NCI-H2029 treated with DMSO at 0.1 percent for 48 hours (cell line): ENCODE data around the gene KIFC1.

ENCODE experiments used
- DNase-seq: peaks from one replicate; lab custom pipeline; 2025; lab: John Stamatoyannopoulos, UW

KIFC1 gene

GRCh38 chr6:33425668-33426577 lies 34.3 kb downstream of the KIFC1 start:
- DNase-seq: peak; percentile 53

- DNase-seq: no peak
These were observed 35.2 kb downstream of the KIFC1 start for GRCh38 chr6:33426590-33427511.

GRCh38 chr6:33427585-33428223 lies 36.1 kb downstream of the KIFC1 start:
- no peak for DNase-seq

GRCh38 chr6:33428224-33428965 lies 36.8 kb downstream of the KIFC1 start:
- no peak for DNase-seq

- DNase-seq: no peak
These were observed 37.5 kb downstream of the KIFC1 start for GRCh38 chr6:33428966-33429749.

GRCh38 chr6:33429750-33430052 lies 38.1 kb downstream of the KIFC1 start:
- DNase-seq: no peak

- no peak for DNase-seq
These were observed 38.7 kb downstream of the KIFC1 start for GRCh38 chr6:33430334-33430733.

GRCh38 chr6:33430991-33431879 lies 39.6 kb downstream of the KIFC1 start:
- no peak for DNase-seq

GRCh38 chr6:33431880-33432541 lies 40.4 kb downstream of the KIFC1 start:
- DNase-seq: no peak

GRCh38 chr6:33432546-33432945 lies 40.9 kb downstream of the KIFC1 start:
- no peak for DNase-seq

- DNase-seq: no peak
These were observed 41.4 kb downstream of the KIFC1 start for GRCh38 chr6:33433001-33433543.

- DNase-seq: no peak
These were observed 42.0 kb downstream of the KIFC1 start for GRCh38 chr6:33433544-33434191.

GRCh38 chr6:33434961-33435360 lies 43.3 kb downstream of the KIFC1 start:
- no peak for DNase-seq

- DNase-seq: no peak
These were observed 46.0 kb downstream of the KIFC1 start for GRCh38 chr6:33437666-33438065.

- no peak for DNase-seq
These were observed 47.5 kb downstream of the KIFC1 start for GRCh38 chr6:33438978-33439594.

- DNase-seq: no peak
These were observed 48.5 kb downstream of the KIFC1 start for GRCh38 chr6:33439956-33440648.

GRCh38 chr6:33440649-33441309 lies 49.2 kb downstream of the KIFC1 start:
- no peak for DNase-seq
